Neural crest cell (in vitro differentiated cells): ENCODE data around the gene DPPA4. TPM values are rescaled to one million over a fixed set of nuclear protein-coding genes. Genes with fewer than 3 reads are reported as not detected.

Source experiments
- DNase-seq: peaks from one replicate; pipeline ENCODE4 v3.0.0; 2021; ENCODE audit warnings: low read depth, mixed read lengths, low spot score
- H3K27ac Mint-ChIP-seq: one replicate; pipeline ENCODE4 v1.8.0; 2021; ENCODE audit warnings: mild to moderate bottlenecking, mixed read lengths; ENCODE audit not compliant: unreplicated experiment
- H3K27me3 Mint-ChIP-seq: 2 replicates; pipeline ENCODE4 v1.8.0; 2021; ENCODE audit warnings: low read depth, mild to moderate bottlenecking, mixed read lengths
- H3K36me3 Mint-ChIP-seq: 2 replicates; pipeline ENCODE4 v1.8.0; 2021; ENCODE audit warnings: low read depth, mild to moderate bottlenecking, mixed read lengths
- H3K4me1 Mint-ChIP-seq: 2 replicates; pipeline ENCODE4 v1.8.0; 2021; ENCODE audit warnings: mixed read lengths
- H3K4me3 Mint-ChIP-seq: one replicate; pipeline ENCODE4 v1.8.0; 2021; ENCODE audit warnings: mild to moderate bottlenecking, mixed read lengths
- H3K9me3 Mint-ChIP-seq: 2 replicates; pipeline ENCODE4 v1.8.0; 2021; ENCODE audit warnings: mixed read lengths
- total RNA-seq: library from RNA; stranded (reverse); gene quantifications from 2 replicates; pipeline ENCODE4 v1.2.1, GENCODE V29; 2021
- TF ChIP-seq, protein P1 (sequence below): fragments of 200-600 bp; sonication (generic); conservative IDR thresholded peaks from 2 replicates; pipeline ENCODE4 v1.5.0; 2021; ENCODE audit warnings: antibody characterized with exemption, mild to moderate bottlenecking

Gene DPPA4
- total RNA-seq, 1 donor from 2014 or later: 155 TPM

DNA sequence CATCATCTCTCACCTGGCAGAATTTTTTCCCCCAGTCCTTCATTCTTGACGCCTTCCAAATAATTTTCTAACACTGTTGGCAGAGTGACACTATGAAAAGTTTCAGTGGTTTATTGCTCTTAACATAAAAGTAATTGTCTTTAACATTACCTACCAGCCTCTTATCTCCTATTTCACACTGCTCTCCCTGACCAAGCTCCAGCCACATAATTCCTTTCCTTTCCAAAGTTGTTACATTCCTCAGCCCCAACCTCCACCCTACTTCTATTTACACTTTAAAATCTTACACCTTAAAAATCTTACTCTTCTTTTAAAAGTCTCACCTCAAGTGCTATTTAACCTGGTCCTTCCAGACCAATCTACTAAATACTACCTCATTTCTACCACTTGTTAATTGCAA is 2.8 kb downstream of the DPPA4 start:
- H3K27me3 Mint-ChIP-seq: no peaks in the 10 kb centered on the region
- TF ChIP-seq, protein P1, sequence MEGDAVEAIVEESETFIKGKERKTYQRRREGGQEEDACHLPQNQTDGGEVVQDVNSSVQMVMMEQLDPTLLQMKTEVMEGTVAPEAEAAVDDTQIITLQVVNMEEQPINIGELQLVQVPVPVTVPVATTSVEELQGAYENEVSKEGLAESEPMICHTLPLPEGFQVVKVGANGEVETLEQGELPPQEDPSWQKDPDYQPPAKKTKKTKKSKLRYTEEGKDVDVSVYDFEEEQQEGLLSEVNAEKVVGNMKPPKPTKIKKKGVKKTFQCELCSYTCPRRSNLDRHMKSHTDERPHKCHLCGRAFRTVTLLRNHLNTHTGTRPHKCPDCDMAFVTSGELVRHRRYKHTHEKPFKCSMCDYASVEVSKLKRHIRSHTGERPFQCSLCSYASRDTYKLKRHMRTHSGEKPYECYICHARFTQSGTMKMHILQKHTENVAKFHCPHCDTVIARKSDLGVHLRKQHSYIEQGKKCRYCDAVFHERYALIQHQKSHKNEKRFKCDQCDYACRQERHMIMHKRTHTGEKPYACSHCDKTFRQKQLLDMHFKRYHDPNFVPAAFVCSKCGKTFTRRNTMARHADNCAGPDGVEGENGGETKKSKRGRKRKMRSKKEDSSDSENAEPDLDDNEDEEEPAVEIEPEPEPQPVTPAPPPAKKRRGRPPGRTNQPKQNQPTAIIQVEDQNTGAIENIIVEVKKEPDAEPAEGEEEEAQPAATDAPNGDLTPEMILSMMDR: no peak
- H3K4me3 Mint-ChIP-seq: peak overlapping the region; percentile 84
- no peaks in the 10 kb centered on the region for H3K9me3 Mint-ChIP-seq
- H3K36me3 Mint-ChIP-seq: peaks cover 20% of the 10 kb centered on the region
- H3K4me1 Mint-ChIP-seq: peaks cover 59% of the 10 kb centered on the region
- DNase-seq: no peak
- no peak overlapping the region for H3K27ac Mint-ChIP-seq

DNA sequence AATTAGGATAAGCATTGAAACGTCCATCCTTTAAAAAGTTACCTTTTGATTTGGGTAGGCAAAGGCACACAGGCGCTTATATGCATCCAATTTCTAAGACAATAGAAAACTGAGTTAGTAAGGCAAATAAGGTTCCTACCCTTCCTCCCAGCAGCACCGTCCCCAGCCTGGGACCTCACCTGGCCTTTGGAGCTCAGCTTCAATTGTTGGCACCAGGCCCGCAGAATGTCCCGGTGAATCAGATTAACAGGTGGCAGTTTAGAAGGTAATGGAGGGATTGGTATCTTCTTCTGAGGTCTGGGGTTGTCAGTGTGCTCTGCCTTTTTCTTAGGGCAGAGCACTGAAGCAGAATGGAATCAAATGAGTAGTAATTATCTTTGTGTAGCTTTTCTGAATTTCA is 5.7 kb downstream of the DPPA4 start:
- Mint-ChIP-seq H3K9me3 (no peaks in the 10 kb centered on the region), H3K27ac (no peak overlapping the region), H3K27me3 (no peaks in the 10 kb centered on the region), H3K4me3 (peak overlapping the region; percentile 79), H3K4me1 (peaks cover 39% of the 10 kb centered on the region), H3K36me3 (peaks cover 35% of the 10 kb centered on the region)
- TF ChIP-seq, protein P1: no peak
- DNase-seq: no peak

DNA sequence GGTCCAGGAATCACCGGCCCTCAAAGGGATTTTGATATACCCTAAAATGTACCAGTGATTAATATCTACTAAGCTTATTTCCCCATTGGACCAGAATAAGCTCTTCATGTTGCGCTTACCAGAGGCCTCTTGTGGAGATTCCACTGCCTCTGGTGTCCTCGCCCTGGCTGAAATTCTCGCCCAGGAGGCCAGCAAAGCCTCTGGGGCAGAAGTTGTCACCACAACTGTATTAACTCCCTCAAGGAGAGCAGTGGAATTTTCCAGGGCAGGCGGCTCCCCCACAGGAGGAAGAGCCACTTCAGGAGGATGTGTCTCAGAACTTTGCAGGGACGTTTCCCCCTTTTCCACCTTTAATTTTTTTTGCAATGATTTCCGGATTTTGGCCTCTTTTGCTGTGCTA is 6.9 kb downstream of the DPPA4 start:
- H3K27ac Mint-ChIP-seq: no peak overlapping the region
- no peaks in the 10 kb centered on the region for H3K9me3 Mint-ChIP-seq
- peaks cover 41% of the 10 kb centered on the region for H3K36me3 Mint-ChIP-seq
- H3K27me3 Mint-ChIP-seq: no peaks in the 10 kb centered on the region
- TF ChIP-seq, protein P1: no peak
- H3K4me1 Mint-ChIP-seq: peaks cover 39% of the 10 kb centered on the region
- peak overlapping the region; percentile 31 for H3K4me3 Mint-ChIP-seq
- DNase-seq: no peak

DNA sequence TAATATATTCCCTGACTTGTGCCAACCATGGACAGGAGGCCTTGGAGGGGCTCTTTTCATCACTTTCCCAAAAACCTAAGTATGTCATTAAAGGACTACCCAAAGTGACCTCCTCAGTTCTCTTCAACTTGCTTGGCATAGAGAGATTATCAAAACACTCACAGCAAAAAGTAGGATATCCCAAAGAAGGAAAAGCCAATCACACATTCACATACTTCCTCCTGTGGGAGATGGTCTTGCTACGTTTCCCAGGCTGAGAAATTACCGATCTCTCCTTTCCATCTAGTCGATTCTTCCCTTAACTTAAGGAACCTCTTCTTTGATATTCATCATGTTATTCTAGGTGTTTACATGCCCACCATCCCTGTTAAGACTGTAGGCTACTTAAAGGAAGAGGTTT is 9.1 kb downstream of the DPPA4 start:
- Mint-ChIP-seq H3K4me1 (peaks cover 17% of the 10 kb centered on the region), H3K36me3 (peaks cover 36% of the 10 kb centered on the region), H3K27ac (no peak overlapping the region), H3K9me3 (no peaks in the 10 kb centered on the region), H3K27me3 (no peaks in the 10 kb centered on the region), H3K4me3 (no peak overlapping the region)
- no peak for DNase-seq
- TF ChIP-seq, protein P1: no peak

DNA sequence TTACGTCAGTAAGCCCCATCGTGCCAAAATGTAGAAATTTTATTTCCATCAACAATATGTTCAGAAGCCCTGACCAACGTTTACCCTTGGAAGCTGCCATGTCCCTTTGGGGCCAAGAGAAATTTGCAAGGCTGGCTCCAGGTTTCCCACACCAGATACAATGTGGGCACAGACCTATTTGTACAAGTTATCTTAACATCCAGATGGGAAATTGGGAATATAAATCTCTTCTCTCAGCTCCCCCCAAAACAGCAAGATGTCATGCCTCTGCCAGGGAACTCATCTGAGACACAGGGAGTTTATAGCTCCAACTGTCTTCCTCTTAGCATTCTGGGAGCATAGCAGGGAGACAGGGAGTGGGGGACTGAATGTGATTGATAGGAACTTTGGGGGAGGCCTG is 11.7 kb downstream of the DPPA4 start:
- no peaks in the 10 kb centered on the region for H3K27me3 Mint-ChIP-seq
- peaks cover 12% of the 10 kb centered on the region for H3K4me1 Mint-ChIP-seq
- no peak overlapping the region for H3K27ac Mint-ChIP-seq
- peaks cover 34% of the 10 kb centered on the region for H3K36me3 Mint-ChIP-seq
- peak overlapping the region; percentile 21 for H3K4me3 Mint-ChIP-seq
- DNase-seq: no peak
- no peaks in the 10 kb centered on the region for H3K9me3 Mint-ChIP-seq
- TF ChIP-seq, protein P1: no peak

DNA sequence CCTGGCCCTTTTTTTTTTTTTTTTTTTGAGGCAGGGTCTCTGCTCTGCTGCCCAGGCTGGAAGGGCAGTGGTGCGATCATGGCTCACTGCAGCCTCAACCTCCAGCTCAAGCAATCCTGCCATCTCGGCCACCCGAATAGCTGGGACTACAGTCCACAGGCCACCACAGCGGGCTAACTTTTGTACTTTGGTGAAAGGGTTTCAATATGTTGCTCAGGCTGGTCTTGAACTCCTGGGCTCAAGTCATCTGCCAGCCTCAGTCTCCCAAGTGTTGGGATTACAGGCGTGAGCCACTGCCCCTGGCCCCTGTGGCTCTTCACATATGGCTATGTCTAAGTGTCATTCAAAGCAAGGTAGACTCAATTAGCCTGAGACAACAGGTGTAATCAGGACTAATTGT is 12.2 kb downstream of the DPPA4 start:
- Mint-ChIP-seq H3K36me3 (peaks cover 34% of the 10 kb centered on the region), H3K4me3 (no peak overlapping the region), H3K4me1 (peaks cover 12% of the 10 kb centered on the region), H3K27ac (no peak overlapping the region), H3K9me3 (no peaks in the 10 kb centered on the region), H3K27me3 (no peaks in the 10 kb centered on the region)
- TF ChIP-seq, protein P1: no peak
- no peak for DNase-seq
